ENCODE data around the gene KCNK5. TPM values are rescaled to one million over a fixed set of nuclear protein-coding genes. Genes with fewer than 3 reads are reported as not detected.

Gene KCNK5
- total and polyA plus RNA-seq, 9 of the 15 experiments (the other 6 are each of a cell fraction or from before 2014, with no cell fraction given), result 1.5 to 45.8 (median 25.8) TPM

DNA sequence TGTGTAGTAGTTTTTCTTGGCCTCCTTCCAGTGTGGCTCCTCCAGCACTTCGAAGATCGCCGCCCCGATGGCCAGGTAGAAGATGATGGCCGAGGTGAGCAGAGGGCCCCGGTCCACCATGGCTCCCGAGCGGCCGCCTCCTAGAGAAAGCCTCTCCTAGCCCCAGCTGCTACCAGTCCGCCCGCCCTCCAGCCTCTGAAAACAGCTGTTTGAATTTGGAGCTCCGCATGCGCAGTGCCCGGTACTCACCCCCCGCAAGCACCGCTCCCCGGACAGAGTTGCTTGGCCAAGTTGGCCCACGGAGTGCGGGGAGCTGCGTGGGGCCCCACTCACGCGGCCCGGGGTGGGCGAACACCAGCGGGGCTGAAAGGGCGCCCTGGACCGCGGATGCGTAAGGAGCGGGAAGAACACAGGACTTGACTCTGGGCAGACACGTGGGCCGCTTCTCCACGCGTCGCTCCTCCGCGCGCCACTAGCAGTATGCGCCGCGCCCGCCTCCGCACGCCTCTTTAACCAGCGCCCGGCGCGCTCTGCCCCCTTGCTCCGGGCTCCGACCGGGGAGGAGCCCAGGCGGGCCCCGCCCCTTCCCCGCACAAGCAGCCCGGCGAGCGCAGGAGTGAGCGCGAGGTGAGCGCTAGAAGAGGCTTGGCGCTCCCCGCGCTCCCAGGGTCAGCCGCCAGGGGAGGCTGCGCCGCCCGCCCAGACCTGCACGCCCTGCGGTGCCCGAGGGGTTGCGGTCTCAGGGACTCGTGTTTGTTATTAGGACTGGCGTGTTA is at the start of gene KCNK5 (continued):
- TF ChIP-seq SP1 (CRISPR knock-in tag; IDR thresholded peaks at IDR 0.05) (peak; percentile 88), ETV1 (tag; conservative IDR thresholded peaks at IDR 0.05; ENCODE audit: low read depth) (no peak), JUNB (CRISPR knock-in tag; conservative IDR thresholded peaks at IDR 0.05) (no peak), CBX5 (IDR thresholded peaks at IDR 0.05; ENCODE audit: borderline replicate concordance, low read depth) (no peak), HDAC3 (IDR thresholded peaks at IDR 0.05; ENCODE audit: borderline replicate concordance, partially characterized antibody) (no peak), ZNF586 (CRISPR knock-in tag; conservative IDR thresholded peaks at IDR 0.05) (no peak), HDAC1 (IDR thresholded peaks at IDR 0.05) (peak; percentile 85 to 100; a peak in 3 of 4 replicates), ESRRB (CRISPR knock-in tag; IDR thresholded peaks at IDR 0.05; ENCODE audit: borderline replicate concordance) (no peak), HSF4 (CRISPR knock-in tag; IDR thresholded peaks at IDR 0.05; ENCODE audit: borderline replicate concordance) (no peak), TOE1 (IDR thresholded peaks at IDR 0.05; ENCODE audit: borderline replicate concordance) (peak; percentile 70), TOE1 (CRISPR knock-in tag; IDR thresholded peaks at IDR 0.05; ENCODE audit: borderline replicate concordance, low read depth) (no peak)
- TF ChIP-seq, protein P1, sequence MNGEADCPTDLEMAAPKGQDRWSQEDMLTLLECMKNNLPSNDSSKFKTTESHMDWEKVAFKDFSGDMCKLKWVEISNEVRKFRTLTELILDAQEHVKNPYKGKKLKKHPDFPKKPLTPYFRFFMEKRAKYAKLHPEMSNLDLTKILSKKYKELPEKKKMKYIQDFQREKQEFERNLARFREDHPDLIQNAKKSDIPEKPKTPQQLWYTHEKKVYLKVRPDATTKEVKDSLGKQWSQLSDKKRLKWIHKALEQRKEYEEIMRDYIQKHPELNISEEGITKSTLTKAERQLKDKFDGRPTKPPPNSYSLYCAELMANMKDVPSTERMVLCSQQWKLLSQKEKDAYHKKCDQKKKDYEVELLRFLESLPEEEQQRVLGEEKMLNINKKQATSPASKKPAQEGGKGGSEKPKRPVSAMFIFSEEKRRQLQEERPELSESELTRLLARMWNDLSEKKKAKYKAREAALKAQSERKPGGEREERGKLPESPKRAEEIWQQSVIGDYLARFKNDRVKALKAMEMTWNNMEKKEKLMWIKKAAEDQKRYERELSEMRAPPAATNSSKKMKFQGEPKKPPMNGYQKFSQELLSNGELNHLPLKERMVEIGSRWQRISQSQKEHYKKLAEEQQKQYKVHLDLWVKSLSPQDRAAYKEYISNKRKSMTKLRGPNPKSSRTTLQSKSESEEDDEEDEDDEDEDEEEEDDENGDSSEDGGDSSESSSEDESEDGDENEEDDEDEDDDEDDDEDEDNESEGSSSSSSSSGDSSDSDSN (IDR thresholded peaks at IDR 0.05; ENCODE audit: borderline replicate concordance in 1 of 2, low read depth in 2 of 2, low read length in 2 of 2), result peak; percentile 67 to 69; a peak in 1 of 4 replicates
- TF ChIP-seq, protein P2, sequence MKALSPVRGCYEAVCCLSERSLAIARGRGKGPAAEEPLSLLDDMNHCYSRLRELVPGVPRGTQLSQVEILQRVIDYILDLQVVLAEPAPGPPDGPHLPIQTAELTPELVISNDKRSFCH (CRISPR knock-in tag; IDR thresholded peaks at IDR 0.05), result no peak
- TF ChIP-seq, protein P2 (tag; IDR thresholded peaks at IDR 0.05), result peak; percentile 66; the same call in 1 of the 2 replicates
- TF ChIP-seq, protein P3, sequence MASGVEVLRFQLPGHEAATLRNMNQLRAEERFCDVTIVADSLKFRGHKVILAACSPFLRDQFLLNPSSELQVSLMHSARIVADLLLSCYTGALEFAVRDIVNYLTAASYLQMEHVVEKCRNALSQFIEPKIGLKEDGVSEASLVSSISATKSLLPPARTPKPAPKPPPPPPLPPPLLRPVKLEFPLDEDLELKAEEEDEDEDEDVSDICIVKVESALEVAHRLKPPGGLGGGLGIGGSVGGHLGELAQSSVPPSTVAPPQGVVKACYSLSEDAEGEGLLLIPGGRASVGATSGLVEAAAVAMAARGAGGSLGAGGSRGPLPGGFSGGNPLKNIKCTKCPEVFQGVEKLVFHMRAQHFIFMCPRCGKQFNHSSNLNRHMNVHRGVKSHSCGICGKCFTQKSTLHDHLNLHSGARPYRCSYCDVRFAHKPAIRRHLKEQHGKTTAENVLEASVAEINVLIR (CRISPR knock-in tag; IDR thresholded peaks at IDR 0.05), result peak; percentile 62
- TF ChIP-seq, protein P4, sequence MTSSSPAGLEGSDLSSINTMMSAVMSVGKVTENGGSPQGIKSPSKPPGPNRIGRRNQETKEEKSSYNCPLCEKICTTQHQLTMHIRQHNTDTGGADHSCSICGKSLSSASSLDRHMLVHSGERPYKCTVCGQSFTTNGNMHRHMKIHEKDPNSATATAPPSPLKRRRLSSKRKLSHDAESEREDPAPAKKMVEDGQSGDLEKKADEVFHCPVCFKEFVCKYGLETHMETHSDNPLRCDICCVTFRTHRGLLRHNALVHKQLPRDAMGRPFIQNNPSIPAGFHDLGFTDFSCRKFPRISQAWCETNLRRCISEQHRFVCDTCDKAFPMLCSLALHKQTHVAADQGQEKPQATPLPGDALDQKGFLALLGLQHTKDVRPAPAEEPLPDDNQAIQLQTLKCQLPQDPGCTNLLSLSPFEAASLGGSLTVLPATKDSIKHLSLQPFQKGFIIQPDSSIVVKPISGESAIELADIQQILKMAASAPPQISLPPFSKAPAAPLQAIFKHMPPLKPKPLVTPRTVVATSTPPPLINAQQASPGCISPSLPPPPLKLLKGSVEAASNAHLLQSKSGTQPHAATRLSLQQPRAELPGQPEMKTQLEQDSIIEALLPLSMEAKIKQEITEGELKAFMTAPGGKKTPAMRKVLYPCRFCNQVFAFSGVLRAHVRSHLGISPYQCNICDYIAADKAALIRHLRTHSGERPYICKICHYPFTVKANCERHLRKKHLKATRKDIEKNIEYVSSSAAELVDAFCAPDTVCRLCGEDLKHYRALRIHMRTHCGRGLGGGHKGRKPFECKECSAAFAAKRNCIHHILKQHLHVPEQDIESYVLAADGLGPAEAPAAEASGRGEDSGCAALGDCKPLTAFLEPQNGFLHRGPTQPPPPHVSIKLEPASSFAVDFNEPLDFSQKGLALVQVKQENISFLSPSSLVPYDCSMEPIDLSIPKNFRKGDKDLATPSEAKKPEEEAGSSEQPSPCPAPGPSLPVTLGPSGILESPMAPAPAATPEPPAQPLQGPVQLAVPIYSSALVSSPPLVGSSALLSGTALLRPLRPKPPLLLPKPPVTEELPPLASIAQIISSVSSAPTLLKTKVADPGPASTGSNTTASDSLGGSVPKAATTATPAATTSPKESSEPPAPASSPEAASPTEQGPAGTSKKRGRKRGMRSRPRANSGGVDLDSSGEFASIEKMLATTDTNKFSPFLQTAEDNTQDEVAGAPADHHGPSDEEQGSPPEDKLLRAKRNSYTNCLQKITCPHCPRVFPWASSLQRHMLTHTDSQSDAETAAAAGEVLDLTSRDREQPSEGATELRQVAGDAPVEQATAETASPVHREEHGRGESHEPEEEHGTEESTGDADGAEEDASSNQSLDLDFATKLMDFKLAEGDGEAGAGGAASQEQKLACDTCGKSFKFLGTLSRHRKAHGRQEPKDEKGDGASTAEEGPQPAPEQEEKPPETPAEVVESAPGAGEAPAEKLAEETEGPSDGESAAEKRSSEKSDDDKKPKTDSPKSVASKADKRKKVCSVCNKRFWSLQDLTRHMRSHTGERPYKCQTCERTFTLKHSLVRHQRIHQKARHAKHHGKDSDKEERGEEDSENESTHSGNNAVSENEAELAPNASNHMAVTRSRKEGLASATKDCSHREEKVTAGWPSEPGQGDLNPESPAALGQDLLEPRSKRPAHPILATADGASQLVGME (CRISPR knock-in tag; IDR thresholded peaks at IDR 0.05), result no peak
